Vagina (tissue), 2 donors: ENCODE measurements around the gene JAG2.

Experiments used
- CTCF ChIP-seq, 3 experiments: fragments of 450-650 bp in 2 of 3; fragments of 200-600 bp in 1 of 3; sonication (generic) in 1 of 3; IDR thresholded peaks; one replicate each; pipeline ENCODE4 v1.5.1; 2017 to 2019; ENCODE audit warnings: antibody characterized with exemption in 3 of 3, mild to moderate bottlenecking in 2 of 3, moderate library complexity in 2 of 3
- POLR2A ChIP-seq, 2 donors: fragments of 450-650 bp; IDR thresholded peaks; one replicate each; pipeline ENCODE4 v1.6.1; 2017; ENCODE audit warnings: antibody characterized with exemption in 2 of 2, mild to moderate bottlenecking in 2 of 2, moderate library complexity in 2 of 2
- POLR2AphosphoS5 ChIP-seq, 2 donors: sonication (generic); formaldehyde crosslinking; IDR thresholded peaks; one replicate each; pipeline ENCODE4 v1.9.0; 2017; ENCODE audit warnings: antibody characterized with exemption in 2 of 2, mild to moderate bottlenecking in 2 of 2, low read depth in 1 of 2; ENCODE audit not compliant: insufficient read depth in 1 of 2

GRCh38 chr14:105201925-105202513 lies 33.4 kb upstream of the JAG2 start:
- no peak for TF ChIP-seq CTCF (IDR thresholded peaks at IDR 0.05)
- TF ChIP-seq POLR2A (IDR thresholded peaks at IDR 0.05), result no peak
- TF ChIP-seq POLR2AphosphoS5 (IDR thresholded peaks at IDR 0.05; ENCODE audit: insufficient read depth in 1 of 2, low read depth in 1 of 2), result no peak
